Measurements from ENCODE around the gene RAB29. TPM values are rescaled to one million over a fixed set of nuclear protein-coding genes. Genes with fewer than 3 reads are reported as not detected.

The RAB29 gene
- total RNA-seq, 1 experiment from 2014 or later: 11.0 TPM

DNA sequence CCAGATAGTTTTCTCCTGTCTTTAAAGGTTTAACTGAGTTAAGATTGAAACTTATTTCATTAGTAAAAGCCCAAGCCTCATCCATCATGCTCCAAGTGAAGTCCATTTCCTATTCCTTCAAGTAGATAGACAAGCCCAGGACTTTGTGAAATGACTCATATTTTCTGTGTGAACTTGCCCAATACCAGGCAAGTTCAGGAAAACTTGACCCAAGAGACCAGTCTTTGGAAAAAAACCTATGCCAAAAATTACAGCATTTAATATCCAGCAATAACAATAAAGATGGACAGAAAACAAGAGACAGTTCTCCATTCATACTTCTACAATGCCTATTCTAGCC, 405 bp upstream of the RAB29 start (continued):
- TF ChIP-seq GABPB1 (CRISPR knock-in tag; IDR thresholded peaks at IDR 0.05) (no peak), SP1 (CRISPR knock-in tag; conservative IDR thresholded peaks at IDR 0.05) (no peak), ZNF121 (CRISPR knock-in tag; IDR thresholded peaks at IDR 0.05) (no peak), ZNF416 (CRISPR knock-in tag; IDR thresholded peaks at IDR 0.05) (no peak), SMAD4 (CRISPR knock-in tag; IDR thresholded peaks at IDR 0.05) (no peak), KAT7 (CRISPR knock-in tag; IDR thresholded peaks at IDR 0.05; ENCODE audit: borderline replicate concordance) (no peak)
- TF ChIP-seq, protein P1, sequence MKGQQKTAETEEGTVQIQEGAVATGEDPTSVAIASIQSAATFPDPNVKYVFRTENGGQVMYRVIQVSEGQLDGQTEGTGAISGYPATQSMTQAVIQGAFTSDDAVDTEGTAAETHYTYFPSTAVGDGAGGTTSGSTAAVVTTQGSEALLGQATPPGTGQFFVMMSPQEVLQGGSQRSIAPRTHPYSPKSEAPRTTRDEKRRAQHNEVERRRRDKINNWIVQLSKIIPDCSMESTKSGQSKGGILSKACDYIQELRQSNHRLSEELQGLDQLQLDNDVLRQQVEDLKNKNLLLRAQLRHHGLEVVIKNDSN (CRISPR knock-in tag; IDR thresholded peaks at IDR 0.05): no peak
- TF ChIP-seq, protein P2, sequence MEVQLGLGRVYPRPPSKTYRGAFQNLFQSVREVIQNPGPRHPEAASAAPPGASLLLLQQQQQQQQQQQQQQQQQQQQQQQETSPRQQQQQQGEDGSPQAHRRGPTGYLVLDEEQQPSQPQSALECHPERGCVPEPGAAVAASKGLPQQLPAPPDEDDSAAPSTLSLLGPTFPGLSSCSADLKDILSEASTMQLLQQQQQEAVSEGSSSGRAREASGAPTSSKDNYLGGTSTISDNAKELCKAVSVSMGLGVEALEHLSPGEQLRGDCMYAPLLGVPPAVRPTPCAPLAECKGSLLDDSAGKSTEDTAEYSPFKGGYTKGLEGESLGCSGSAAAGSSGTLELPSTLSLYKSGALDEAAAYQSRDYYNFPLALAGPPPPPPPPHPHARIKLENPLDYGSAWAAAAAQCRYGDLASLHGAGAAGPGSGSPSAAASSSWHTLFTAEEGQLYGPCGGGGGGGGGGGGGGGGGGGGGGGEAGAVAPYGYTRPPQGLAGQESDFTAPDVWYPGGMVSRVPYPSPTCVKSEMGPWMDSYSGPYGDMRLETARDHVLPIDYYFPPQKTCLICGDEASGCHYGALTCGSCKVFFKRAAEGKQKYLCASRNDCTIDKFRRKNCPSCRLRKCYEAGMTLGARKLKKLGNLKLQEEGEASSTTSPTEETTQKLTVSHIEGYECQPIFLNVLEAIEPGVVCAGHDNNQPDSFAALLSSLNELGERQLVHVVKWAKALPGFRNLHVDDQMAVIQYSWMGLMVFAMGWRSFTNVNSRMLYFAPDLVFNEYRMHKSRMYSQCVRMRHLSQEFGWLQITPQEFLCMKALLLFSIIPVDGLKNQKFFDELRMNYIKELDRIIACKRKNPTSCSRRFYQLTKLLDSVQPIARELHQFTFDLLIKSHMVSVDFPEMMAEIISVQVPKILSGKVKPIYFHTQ (CRISPR knock-in tag; IDR thresholded peaks at IDR 0.05): no peak
- TF ChIP-seq, protein P3, sequence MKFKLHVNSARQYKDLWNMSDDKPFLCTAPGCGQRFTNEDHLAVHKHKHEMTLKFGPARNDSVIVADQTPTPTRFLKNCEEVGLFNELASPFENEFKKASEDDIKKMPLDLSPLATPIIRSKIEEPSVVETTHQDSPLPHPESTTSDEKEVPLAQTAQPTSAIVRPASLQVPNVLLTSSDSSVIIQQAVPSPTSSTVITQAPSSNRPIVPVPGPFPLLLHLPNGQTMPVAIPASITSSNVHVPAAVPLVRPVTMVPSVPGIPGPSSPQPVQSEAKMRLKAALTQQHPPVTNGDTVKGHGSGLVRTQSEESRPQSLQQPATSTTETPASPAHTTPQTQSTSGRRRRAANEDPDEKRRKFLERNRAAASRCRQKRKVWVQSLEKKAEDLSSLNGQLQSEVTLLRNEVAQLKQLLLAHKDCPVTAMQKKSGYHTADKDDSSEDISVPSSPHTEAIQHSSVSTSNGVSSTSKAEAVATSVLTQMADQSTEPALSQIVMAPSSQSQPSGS (CRISPR knock-in tag; IDR thresholded peaks at IDR 0.05; ENCODE audit: borderline replicate concordance, low read depth): no peak

DNA sequence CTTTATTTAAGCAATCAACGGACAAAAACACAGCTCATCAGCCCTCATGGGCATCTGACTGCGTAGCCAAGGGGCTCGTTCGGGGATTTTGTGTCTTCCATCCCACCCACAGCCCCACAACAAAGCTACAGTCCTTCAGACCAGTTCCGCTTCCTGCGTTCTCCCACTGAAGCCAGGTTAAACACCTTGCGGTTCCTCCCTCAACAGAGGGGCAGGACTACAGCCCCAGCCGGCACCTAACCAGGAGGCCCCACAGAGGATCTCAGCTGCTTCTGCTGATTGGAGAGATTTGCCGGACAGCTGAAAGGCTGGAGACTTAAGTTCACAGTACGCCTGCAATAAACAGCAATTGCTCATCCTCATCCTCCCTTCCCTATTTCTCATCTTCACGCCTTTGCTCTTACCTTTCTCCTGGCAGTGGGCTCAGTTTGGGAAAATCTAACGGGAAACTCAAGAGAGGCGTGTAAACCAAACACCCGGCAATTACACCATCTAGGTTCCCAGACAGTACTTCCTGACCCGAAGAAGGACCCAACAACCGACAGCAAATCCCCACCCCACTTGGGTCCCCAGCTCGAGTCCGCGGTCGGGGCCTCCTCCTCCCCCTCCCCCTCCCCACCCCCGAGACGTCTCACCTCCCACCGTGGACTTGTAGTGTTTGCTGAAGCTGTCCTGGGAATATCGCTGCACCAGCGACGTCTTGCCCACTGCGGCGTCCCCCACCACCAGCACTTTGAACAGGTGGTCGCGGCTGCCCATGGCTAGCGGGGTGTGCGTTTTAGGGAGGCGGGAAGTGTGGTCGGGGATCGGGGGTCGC, 876 bp downstream of the RAB29 start:
- peaks cover 13% of the 10 kb centered on the region for H3K4me1 Mint-ChIP-seq
- peaks cover 4% of the 10 kb centered on the region; the same call in 1 of the 2 replicates for H3K36me3 Mint-ChIP-seq
- ChIA-PET POLR2A (interaction anchor here (2.0 kb wide), 1 partner anchor 25 kb away, joined by 6 read pairs; the partner anchor contains the start of gene NUCKS1), CTCF (interaction anchor here (0.6 to 2.3 kb wide), 6 partner anchors 10 to 407 kb away, joined by 3 to 15 read pairs (median 4); no protein-coding TSS in a partner anchor)
- H3K4me3 Mint-ChIP-seq: peak overlapping the region; percentile 86
- ATAC-seq (peak; percentile 82), DNase-seq (ENCODE audit: low spot score) (peak; percentile 37)
- H3K27me3 Mint-ChIP-seq (ENCODE audit: low read depth): peaks cover 58% of the 10 kb centered on the region
- H3K27ac Mint-ChIP-seq: no peak overlapping the region
- peak; percentile 3; the same call in 1 of the 2 replicates for TF ChIP-seq HMGXB4 (CRISPR knock-in tag; IDR thresholded peaks at IDR 0.05)
- TF ChIP-seq, protein P4, sequence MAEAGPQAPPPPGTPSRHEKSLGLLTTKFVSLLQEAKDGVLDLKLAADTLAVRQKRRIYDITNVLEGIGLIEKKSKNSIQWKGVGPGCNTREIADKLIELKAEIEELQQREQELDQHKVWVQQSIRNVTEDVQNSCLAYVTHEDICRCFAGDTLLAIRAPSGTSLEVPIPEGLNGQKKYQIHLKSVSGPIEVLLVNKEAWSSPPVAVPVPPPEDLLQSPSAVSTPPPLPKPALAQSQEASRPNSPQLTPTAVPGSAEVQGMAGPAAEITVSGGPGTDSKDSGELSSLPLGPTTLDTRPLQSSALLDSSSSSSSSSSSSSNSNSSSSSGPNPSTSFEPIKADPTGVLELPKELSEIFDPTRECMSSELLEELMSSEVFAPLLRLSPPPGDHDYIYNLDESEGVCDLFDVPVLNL (CRISPR knock-in tag; IDR thresholded peaks at IDR 0.05; ENCODE audit: borderline replicate concordance, low read depth): no peak
- peaks cover 27% of the 10 kb centered on the region for H3K9me3 Mint-ChIP-seq

- peaks cover 21% of the 10 kb centered on the region for H3K9me3 Mint-ChIP-seq
- peaks cover 56% of the 10 kb centered on the region for H3K27me3 Mint-ChIP-seq (ENCODE audit: low read depth)
- CTCF ChIA-PET: interaction anchor here (0.9 kb wide), 1 partner anchor 180 kb away, joined by 3 read pairs; no protein-coding TSS in a partner anchor
- TF ChIP-seq, protein P5, sequence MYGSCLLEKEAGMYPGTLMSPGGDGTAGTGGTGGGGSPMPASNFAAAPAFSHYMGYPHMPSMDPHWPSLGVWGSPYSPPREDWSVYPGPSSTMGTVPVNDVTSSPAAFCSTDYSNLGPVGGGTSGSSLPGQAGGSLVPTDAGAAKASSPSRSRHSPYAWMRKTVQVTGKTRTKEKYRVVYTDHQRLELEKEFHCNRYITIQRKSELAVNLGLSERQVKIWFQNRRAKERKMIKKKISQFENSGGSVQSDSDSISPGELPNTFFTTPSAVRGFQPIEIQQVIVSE (CRISPR knock-in tag; IDR thresholded peaks at IDR 0.05; ENCODE audit: borderline replicate concordance): no peak
- TF ChIP-seq, protein P6, sequence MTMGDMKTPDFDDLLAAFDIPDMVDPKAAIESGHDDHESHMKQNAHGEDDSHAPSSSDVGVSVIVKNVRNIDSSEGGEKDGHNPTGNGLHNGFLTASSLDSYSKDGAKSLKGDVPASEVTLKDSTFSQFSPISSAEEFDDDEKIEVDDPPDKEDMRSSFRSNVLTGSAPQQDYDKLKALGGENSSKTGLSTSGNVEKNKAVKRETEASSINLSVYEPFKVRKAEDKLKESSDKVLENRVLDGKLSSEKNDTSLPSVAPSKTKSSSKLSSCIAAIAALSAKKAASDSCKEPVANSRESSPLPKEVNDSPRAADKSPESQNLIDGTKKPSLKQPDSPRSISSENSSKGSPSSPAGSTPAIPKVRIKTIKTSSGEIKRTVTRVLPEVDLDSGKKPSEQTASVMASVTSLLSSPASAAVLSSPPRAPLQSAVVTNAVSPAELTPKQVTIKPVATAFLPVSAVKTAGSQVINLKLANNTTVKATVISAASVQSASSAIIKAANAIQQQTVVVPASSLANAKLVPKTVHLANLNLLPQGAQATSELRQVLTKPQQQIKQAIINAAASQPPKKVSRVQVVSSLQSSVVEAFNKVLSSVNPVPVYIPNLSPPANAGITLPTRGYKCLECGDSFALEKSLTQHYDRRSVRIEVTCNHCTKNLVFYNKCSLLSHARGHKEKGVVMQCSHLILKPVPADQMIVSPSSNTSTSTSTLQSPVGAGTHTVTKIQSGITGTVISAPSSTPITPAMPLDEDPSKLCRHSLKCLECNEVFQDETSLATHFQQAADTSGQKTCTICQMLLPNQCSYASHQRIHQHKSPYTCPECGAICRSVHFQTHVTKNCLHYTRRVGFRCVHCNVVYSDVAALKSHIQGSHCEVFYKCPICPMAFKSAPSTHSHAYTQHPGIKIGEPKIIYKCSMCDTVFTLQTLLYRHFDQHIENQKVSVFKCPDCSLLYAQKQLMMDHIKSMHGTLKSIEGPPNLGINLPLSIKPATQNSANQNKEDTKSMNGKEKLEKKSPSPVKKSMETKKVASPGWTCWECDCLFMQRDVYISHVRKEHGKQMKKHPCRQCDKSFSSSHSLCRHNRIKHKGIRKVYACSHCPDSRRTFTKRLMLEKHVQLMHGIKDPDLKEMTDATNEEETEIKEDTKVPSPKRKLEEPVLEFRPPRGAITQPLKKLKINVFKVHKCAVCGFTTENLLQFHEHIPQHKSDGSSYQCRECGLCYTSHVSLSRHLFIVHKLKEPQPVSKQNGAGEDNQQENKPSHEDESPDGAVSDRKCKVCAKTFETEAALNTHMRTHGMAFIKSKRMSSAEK (CRISPR knock-in tag; IDR thresholded peaks at IDR 0.05; ENCODE audit: borderline replicate concordance): no peak
- TF ChIP-seq CREM (CRISPR knock-in tag; IDR thresholded peaks at IDR 0.05) (no peak), ESRRA (CRISPR knock-in tag; IDR thresholded peaks at IDR 0.05; ENCODE audit: borderline replicate concordance) (no peak), MXD4 (CRISPR knock-in tag; IDR thresholded peaks at IDR 0.05; ENCODE audit: borderline replicate concordance) (no peak)
- H3K27ac Mint-ChIP-seq: no peak overlapping the region
- H3K36me3 Mint-ChIP-seq: peaks cover 4% of the 10 kb centered on the region; the same call in 1 of the 2 replicates
- POLR2A ChIA-PET: no interaction called here
- ATAC-seq: no peak
- H3K4me3 Mint-ChIP-seq: no peak overlapping the region
- H3K4me1 Mint-ChIP-seq: peaks cover 13% of the 10 kb centered on the region
- no peak for DNase-seq (ENCODE audit: low spot score)
These were observed 2.7 kb downstream of the RAB29 start for GRCh38 chr1:205772607-205773032.

Data from WTC11 (cell line).